Erythroblast (primary cell): ENCODE results near the gene SPRR2B.
"Not testable (repeated sequence)": the region's sequence is repeated elsewhere in the genome, so short reads cannot be mapped to it uniquely, and the experiment has no call there.

ENCODE experiments used
- GATA1 ChIP-seq: IDR thresholded peaks from 2 replicates; pipeline ENCODE4 v1.6.1; 2011; ENCODE audit warnings: low read depth, mild to moderate bottlenecking, control low read depth, low read length, moderate library complexity
- POLR2A ChIP-seq: IDR thresholded peaks from 2 replicates; pipeline ENCODE4 v1.6.1; 2011; ENCODE audit warnings: mild to moderate bottlenecking, low read length

GRCh38 chr1:153022340-153022739, 49.1 kb downstream of the SPRR2B start:
- not testable (repeated sequence) for TF ChIP-seq POLR2A, GATA1
